ENCODE results near the gene INPP4B. TPM values are rescaled to one million over a fixed set of nuclear protein-coding genes. Genes with fewer than 3 reads are reported as not detected.
A peak's percentile ranks its signal among the peaks of the same experiment; 100 is the strongest.

Gene INPP4B
- total RNA-seq, 1 experiment from 2014 or later = 17.6 TPM

DNA sequence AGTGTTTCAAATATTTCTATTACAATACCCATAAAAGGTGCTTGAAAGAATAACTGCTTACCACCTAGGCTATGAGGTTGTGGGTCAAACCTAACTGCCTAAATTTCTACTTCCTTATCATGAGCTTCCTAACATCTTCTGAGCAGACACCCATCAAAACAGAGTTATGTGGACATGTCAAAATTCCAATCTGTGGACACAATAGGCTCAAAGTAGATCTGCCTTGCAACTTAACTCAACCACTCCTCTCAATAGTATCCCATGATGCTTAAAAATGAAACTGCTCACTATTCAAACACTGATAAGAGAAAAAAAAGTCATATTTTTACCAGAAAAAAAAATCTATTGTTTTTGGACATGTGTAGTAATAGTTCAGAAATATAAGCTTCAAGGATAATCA, 462.7 kb downstream of the INPP4B start:
- Mint-ChIP-seq H3K9me3 (ENCODE audit: unreplicated experiment) (no peaks in the 10 kb centered on the region), H3K4me1 (ENCODE audit: insufficient read depth, unreplicated experiment) (peaks cover 33% of the 10 kb centered on the region), H3K36me3 (ENCODE audit: insufficient read depth, unreplicated experiment) (peaks cover 15% of the 10 kb centered on the region), H3K27me3 (ENCODE audit: insufficient read depth, unreplicated experiment) (no peaks in the 10 kb centered on the region), H3K4me3 (ENCODE audit: unreplicated experiment) (no peak overlapping the region), H3K27ac (ENCODE audit: low read depth, unreplicated experiment) (peak overlapping the region; percentile 54)
- DNase-seq (ENCODE audit: unreplicated experiment) = no peak
- TF ChIP-seq, protein P1, sequence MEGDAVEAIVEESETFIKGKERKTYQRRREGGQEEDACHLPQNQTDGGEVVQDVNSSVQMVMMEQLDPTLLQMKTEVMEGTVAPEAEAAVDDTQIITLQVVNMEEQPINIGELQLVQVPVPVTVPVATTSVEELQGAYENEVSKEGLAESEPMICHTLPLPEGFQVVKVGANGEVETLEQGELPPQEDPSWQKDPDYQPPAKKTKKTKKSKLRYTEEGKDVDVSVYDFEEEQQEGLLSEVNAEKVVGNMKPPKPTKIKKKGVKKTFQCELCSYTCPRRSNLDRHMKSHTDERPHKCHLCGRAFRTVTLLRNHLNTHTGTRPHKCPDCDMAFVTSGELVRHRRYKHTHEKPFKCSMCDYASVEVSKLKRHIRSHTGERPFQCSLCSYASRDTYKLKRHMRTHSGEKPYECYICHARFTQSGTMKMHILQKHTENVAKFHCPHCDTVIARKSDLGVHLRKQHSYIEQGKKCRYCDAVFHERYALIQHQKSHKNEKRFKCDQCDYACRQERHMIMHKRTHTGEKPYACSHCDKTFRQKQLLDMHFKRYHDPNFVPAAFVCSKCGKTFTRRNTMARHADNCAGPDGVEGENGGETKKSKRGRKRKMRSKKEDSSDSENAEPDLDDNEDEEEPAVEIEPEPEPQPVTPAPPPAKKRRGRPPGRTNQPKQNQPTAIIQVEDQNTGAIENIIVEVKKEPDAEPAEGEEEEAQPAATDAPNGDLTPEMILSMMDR (IDR thresholded peaks at IDR 0.05; ENCODE audit: unreplicated experiment) = no peak
- ChIA-PET CTCF (interaction anchor here (1.0 kb wide), 1 partner anchor 29 kb away, joined by 7 read pairs; no protein-coding TSS in a partner anchor), POLR2A (interaction anchor here (0.6 to 2.3 kb wide), 8 partner anchors 9 to 395 kb away, joined by 3 to 30 read pairs (median 4); no protein-coding TSS in a partner anchor)
- BruUV-seq (replicated peaks) = no TSS peak
- intact Hi-C loops (cut with micrococcal nuclease) = no loop called here

DNA sequence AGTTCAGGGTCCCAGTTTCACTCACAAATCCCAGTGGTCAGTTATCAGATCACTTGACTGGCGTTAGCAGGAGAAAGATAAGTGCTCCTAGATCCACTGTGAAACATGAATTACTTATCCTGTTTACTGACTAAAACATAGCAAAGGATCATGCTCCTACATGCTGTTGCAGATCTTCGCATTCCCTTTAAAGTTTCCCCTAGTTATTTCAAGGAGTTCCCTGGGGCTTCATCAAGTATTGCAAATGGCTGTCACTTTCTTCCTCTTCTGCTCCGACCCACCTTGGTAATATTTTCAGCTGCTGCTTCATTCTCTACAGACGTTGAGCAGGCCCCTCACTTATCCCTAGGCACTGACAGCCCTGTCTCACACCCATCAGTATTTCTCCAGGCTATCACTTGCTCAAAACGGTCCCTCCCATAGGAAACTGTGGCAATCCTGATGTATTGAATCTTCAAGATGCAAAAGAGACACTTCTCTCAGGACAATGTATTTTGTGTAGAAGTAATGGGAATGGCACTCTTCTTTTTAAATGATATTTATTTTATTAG, 466.0 kb downstream of the INPP4B start:
- H3K36me3 Mint-ChIP-seq (ENCODE audit: insufficient read depth, unreplicated experiment) = peaks cover 15% of the 10 kb centered on the region
- H3K9me3 Mint-ChIP-seq (ENCODE audit: unreplicated experiment) = no peaks in the 10 kb centered on the region
- no peak for DNase-seq (ENCODE audit: unreplicated experiment)
- intact Hi-C loops (cut with micrococcal nuclease) = no loop called here
- peak overlapping the region; percentile 44 for H3K27ac Mint-ChIP-seq (ENCODE audit: low read depth, unreplicated experiment)
- no peaks in the 10 kb centered on the region for H3K27me3 Mint-ChIP-seq (ENCODE audit: insufficient read depth, unreplicated experiment)
- H3K4me1 Mint-ChIP-seq (ENCODE audit: insufficient read depth, unreplicated experiment) = peaks cover 35% of the 10 kb centered on the region
- TF ChIP-seq, protein P1 (IDR thresholded peaks at IDR 0.05; ENCODE audit: unreplicated experiment) = no peak
- no peak overlapping the region for H3K4me3 Mint-ChIP-seq (ENCODE audit: unreplicated experiment)
- BruUV-seq (replicated peaks) = no TSS peak
- ChIA-PET CTCF (interaction anchor here (0.5 to 1.0 kb wide), 4 partner anchors 16 to 286 kb away, joined by 3 to 4 read pairs (median 4); no protein-coding TSS in a partner anchor), POLR2A (interaction anchor here (1.3 to 4.0 kb wide), 4 partner anchors 12 to 28 kb away, joined by 3 to 48 read pairs (median 6); no protein-coding TSS in a partner anchor)

DNA sequence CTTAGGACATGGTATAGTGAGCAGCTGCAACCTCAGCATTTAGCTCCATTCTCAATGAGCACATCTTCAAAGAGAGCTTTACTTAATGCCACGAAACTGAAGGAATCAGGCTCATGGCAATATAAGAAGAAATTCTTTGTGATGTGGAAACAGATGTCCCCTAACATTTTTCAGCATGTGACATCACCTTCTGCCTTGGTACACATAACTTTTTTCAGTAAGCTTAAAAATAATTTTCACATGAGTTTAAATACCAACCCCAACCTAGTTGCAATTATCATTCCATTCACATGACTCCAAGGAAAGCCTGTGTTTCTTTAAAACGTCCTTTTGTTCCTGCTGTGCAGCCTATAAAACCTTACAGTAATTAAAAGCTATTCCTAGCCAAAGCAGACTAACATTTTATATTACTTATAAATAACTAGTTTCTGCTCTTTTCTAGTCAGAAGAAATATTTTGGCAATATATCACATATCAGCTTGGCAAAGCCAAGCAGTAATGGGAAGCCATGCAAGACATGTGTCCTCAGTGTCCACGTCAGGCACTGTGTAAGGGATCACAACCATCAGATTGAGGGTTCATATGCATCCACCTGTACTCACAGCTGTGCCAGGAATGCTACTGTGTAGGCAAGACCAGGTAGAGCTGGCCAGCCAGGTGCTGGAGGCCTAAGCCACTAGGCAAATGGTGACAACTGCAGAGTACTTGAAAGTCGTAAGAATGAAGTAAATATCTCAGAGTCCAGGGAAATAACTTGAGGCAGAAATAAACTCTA, 466.6 kb downstream of the INPP4B start:
- DNase-seq (ENCODE audit: unreplicated experiment) = peak; percentile 50
- TF ChIP-seq, protein P1 (IDR thresholded peaks at IDR 0.05; ENCODE audit: unreplicated experiment) = no peak
- no TSS peak for BruUV-seq (replicated peaks)
- H3K4me1 Mint-ChIP-seq (ENCODE audit: insufficient read depth, unreplicated experiment) = peaks cover 41% of the 10 kb centered on the region
- peaks cover 15% of the 10 kb centered on the region for H3K36me3 Mint-ChIP-seq (ENCODE audit: insufficient read depth, unreplicated experiment)
- CTCF ChIA-PET = interaction anchor here (0.5 to 1.7 kb wide), 7 partner anchors 12 to 287 kb away, joined by 3 to 5 read pairs (median 4); no protein-coding TSS in a partner anchor
- intact Hi-C loops (cut with micrococcal nuclease) = no loop called here
- H3K27ac Mint-ChIP-seq (ENCODE audit: low read depth, unreplicated experiment) = peak overlapping the region; percentile 44
- H3K4me3 Mint-ChIP-seq (ENCODE audit: unreplicated experiment) = peak overlapping the region; percentile 19
- H3K27me3 Mint-ChIP-seq (ENCODE audit: insufficient read depth, unreplicated experiment) = no peaks in the 10 kb centered on the region
- H3K9me3 Mint-ChIP-seq (ENCODE audit: unreplicated experiment) = no peaks in the 10 kb centered on the region
- POLR2A ChIA-PET = interaction anchor here (0.6 to 4.0 kb wide), 5 partner anchors 13 to 32 kb away, joined by 3 to 48 read pairs (median 8); no protein-coding TSS in a partner anchor

DNA sequence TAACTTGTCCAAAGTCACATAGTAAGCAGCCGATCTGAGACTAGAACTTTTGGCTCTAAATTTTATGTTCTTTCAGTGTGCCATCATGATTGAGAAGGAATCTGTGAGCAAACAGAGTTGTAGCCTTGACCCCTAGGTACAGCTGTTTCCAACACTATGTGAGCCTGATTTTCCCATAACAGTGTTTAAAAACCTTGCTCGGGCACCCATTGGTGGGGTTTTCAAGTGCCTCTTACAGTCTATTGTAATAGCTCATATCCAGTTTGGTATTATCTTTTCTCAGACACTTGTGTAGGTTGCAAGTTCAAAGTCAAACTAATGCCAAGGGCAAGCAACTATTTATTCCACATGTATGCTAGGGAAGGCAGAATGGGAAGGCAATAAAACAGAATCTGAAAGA, 467.9 kb downstream of the INPP4B start:
- Mint-ChIP-seq H3K4me3 (ENCODE audit: unreplicated experiment) (no peak overlapping the region), H3K9me3 (ENCODE audit: unreplicated experiment) (no peaks in the 10 kb centered on the region), H3K4me1 (ENCODE audit: insufficient read depth, unreplicated experiment) (peaks cover 40% of the 10 kb centered on the region), H3K36me3 (ENCODE audit: insufficient read depth, unreplicated experiment) (peaks cover 8% of the 10 kb centered on the region), H3K27ac (ENCODE audit: low read depth, unreplicated experiment) (peak overlapping the region; percentile 44), H3K27me3 (ENCODE audit: insufficient read depth, unreplicated experiment) (no peaks in the 10 kb centered on the region)
- ChIA-PET POLR2A (interaction anchor here (1.1 to 4.0 kb wide), 2 partner anchors 11 to 26 kb away, joined by 8 to 48 read pairs; no protein-coding TSS in a partner anchor), CTCF (interaction anchor here (0.9 to 1.7 kb wide), 3 partner anchors 8 to 25 kb away, joined by 3 to 5 read pairs (median 3); no protein-coding TSS in a partner anchor)
- DNase-seq (ENCODE audit: unreplicated experiment) = no peak
- TF ChIP-seq, protein P1 (IDR thresholded peaks at IDR 0.05; ENCODE audit: unreplicated experiment) = no peak
- intact Hi-C loops (cut with micrococcal nuclease) = no loop called here
- BruUV-seq (replicated peaks) = no TSS peak
